ENCODE data around the gene FAM9A. TPM values are rescaled to one million over a fixed set of nuclear protein-coding genes. Genes with fewer than 3 reads are reported as not detected.

FAM9A gene
- not detected in 2 replicates for total RNA-seq

GRCh38 chrX:8801041-8801599 lies at the start of gene FAM9A:
FAM9A (minus strand) TSS chrX:8801383; CDS start chrX:8800171, 1,212 bp downstream.

Other genes with a start within 250 kb of the FAM9A start
- 0.32 and 2.0 TPM in 2 replicates for gene ANOS1, start 69.2 kb downstream of the FAM9A start, total RNA-seq
- not detected in 2 replicates for gene FAM9B, start 232.7 kb upstream of the FAM9A start, total RNA-seq